DND-41 (cell line): ENCODE measurements around the gene ABHD5.

Experiments used
- ATAC-seq: fragments of 200-7000 bp; cut with Tn5 transposase; 3 replicates; pipeline ENCODE4 v1.9.1; 2021; ENCODE audit warnings: low read depth; ENCODE audit not compliant: insufficient read depth
- DNase-seq: peaks from one replicate; pipeline ENCODE4 v3.0.0-alpha.2; 2020
- H2AFZ ChIP-seq: 2 replicates; pipeline ENCODE4 v1.6.0; 2012; ENCODE audit warnings: low read depth, low read length
- H3K27ac ChIP-seq: 2 replicates; pipeline ENCODE4 v1.5.1; 2012; ENCODE audit warnings: low read length, inconsistent platforms
- H3K27me3 ChIP-seq: fragments of 200-600 bp; sonication (generic); 2 replicates; pipeline ENCODE4 v1.6.0; 2012; ENCODE audit warnings: low read length, mild to moderate bottlenecking, inconsistent platforms; ENCODE audit not compliant: insufficient read depth, poor library complexity
- H3K36me3 ChIP-seq: 2 replicates; pipeline ENCODE4 v1.5.1; 2012; ENCODE audit warnings: low read length, inconsistent platforms; ENCODE audit not compliant: insufficient read depth
- H3K4me1 ChIP-seq: 2 replicates; pipeline ENCODE4 v1.5.1; 2012; ENCODE audit warnings: mild to moderate bottlenecking, low read length; ENCODE audit not compliant: insufficient read depth
- H3K4me2 ChIP-seq: 2 replicates; pipeline ENCODE4 v1.6.0; 2012; ENCODE audit warnings: mild to moderate bottlenecking, moderate library complexity, low read length, inconsistent platforms; ENCODE audit not compliant: insufficient read depth
- H3K4me3 ChIP-seq, 2 experiments: fragments of 200-600 bp in 1 of 2; shearing (Covaris generic) in 1 of 2; 2 replicates each; pipeline ENCODE4 v1.5.1; 2012 to 2016; ENCODE audit warnings: inconsistent platforms in 2 of 2, low read length in 2 of 2, mild to moderate bottlenecking in 2 of 2, low read depth in 1 of 2, moderate library complexity in 1 of 2
- H3K79me2 ChIP-seq: 2 replicates; pipeline ENCODE4 v1.6.0; 2012; ENCODE audit warnings: low read length, inconsistent platforms; ENCODE audit not compliant: insufficient read depth
- H3K9ac ChIP-seq: 2 replicates; pipeline ENCODE4 v1.6.0; 2012; ENCODE audit warnings: low read depth, mild to moderate bottlenecking, inconsistent platforms, low read length, moderate library complexity
- H3K9me3 ChIP-seq: 2 replicates; pipeline ENCODE4 v1.5.1; 2012; ENCODE audit warnings: low read length, moderate library complexity, mild to moderate bottlenecking, inconsistent platforms; ENCODE audit not compliant: insufficient read depth, severe bottlenecking
- H4K20me1 ChIP-seq: 2 replicates; pipeline ENCODE4 v1.6.0; 2012; ENCODE audit warnings: low read length; ENCODE audit not compliant: insufficient read depth
- CTCF ChIP-seq: IDR thresholded peaks from 2 replicates; pipeline ENCODE4 v1.5.1; 2012; ENCODE audit warnings: borderline replicate concordance, low read length, moderate library complexity, mild to moderate bottlenecking; ENCODE audit not compliant: poor library complexity, severe bottlenecking; ENCODE audit errors: extremely low read depth
- EZH2 ChIP-seq: IDR thresholded peaks from 3 replicates; pipeline ENCODE4 v1.6.1; 2012; ENCODE audit warnings: borderline replicate concordance, low read depth, mild to moderate bottlenecking, moderate library complexity, low read length, inconsistent platforms; ENCODE audit not compliant: severe bottlenecking

The ABHD5 gene

GRCh38 chr3:43707266-43707665, 16.5 kb downstream of the ABHD5 start:
- TF ChIP-seq CTCF (no peak), EZH2 (no peak)

GRCh38 chr3:43707998-43708397, 17.3 kb downstream of the ABHD5 start:
- no peaks in the 10 kb centered on the region for H3K79me2 ChIP-seq
- H3K4me2 ChIP-seq: no peak overlapping the region
- no peak for DNase-seq
- H3K27me3 ChIP-seq: no peaks in the 10 kb centered on the region
- H3K36me3 ChIP-seq: peaks cover 23% of the 10 kb centered on the region
- no peaks in the 10 kb centered on the region for H4K20me1 ChIP-seq
- H3K4me3 ChIP-seq: no peak overlapping the region
- H3K9ac ChIP-seq: no peak overlapping the region
- no peaks in the 10 kb centered on the region for H3K9me3 ChIP-seq
- H3K27ac ChIP-seq: no peak overlapping the region
- no peak for ATAC-seq
- no peak for TF ChIP-seq EZH2
- no peak for TF ChIP-seq CTCF
- no peaks in the 10 kb centered on the region for H3K4me1 ChIP-seq
- no peak overlapping the region for H2AFZ ChIP-seq

More at GRCh38 chr3:43707266-43707665, 16.5 kb downstream of the ABHD5 start:
- DNase-seq (no peak), ATAC-seq (no peak)
- peaks cover 19% of the 10 kb centered on the region for H3K36me3 ChIP-seq
- H3K27ac ChIP-seq: no peak overlapping the region
- H3K4me1 ChIP-seq: no peaks in the 10 kb centered on the region
- H3K79me2 ChIP-seq: no peaks in the 10 kb centered on the region
- H2AFZ ChIP-seq: no peak overlapping the region
- H3K27me3 ChIP-seq: no peaks in the 10 kb centered on the region
- no peaks in the 10 kb centered on the region for H3K9me3 ChIP-seq
- H3K9ac ChIP-seq: no peak overlapping the region
- no peak overlapping the region for H3K4me2 ChIP-seq
- no peaks in the 10 kb centered on the region for H4K20me1 ChIP-seq
- H3K4me3 ChIP-seq: no peak overlapping the region

GRCh38 chr3:43709022-43709421, 18.3 kb downstream of the ABHD5 start:
- Histone ChIP-seq H3K4me3 (no peak overlapping the region), H3K4me2 (no peak overlapping the region), H4K20me1 (no peaks in the 10 kb centered on the region), H3K36me3 (peaks cover 26% of the 10 kb centered on the region), H3K4me1 (no peaks in the 10 kb centered on the region), H3K9ac (no peak overlapping the region), H3K27ac (no peak overlapping the region), H2AFZ (no peak overlapping the region), H3K9me3 (no peaks in the 10 kb centered on the region), H3K27me3 (no peaks in the 10 kb centered on the region), H3K79me2 (no peaks in the 10 kb centered on the region)
- ATAC-seq (no peak), DNase-seq (no peak)
- TF ChIP-seq EZH2: no peak
- no peak for TF ChIP-seq CTCF

GRCh38 chr3:43710607-43711006, 19.9 kb downstream of the ABHD5 start:
- Histone ChIP-seq H3K79me2 (no peaks in the 10 kb centered on the region), H3K4me3 (no peak overlapping the region), H3K36me3 (peaks cover 26% of the 10 kb centered on the region), H3K4me1 (no peaks in the 10 kb centered on the region), H3K27me3 (no peaks in the 10 kb centered on the region), H2AFZ (no peak overlapping the region), H3K4me2 (no peak overlapping the region), H3K27ac (no peak overlapping the region), H3K9ac (no peak overlapping the region), H3K9me3 (no peaks in the 10 kb centered on the region), H4K20me1 (no peaks in the 10 kb centered on the region)
- ATAC-seq (no peak), DNase-seq (no peak)
- TF ChIP-seq EZH2 (no peak), CTCF (no peak)
